Measurements from ENCODE around the gene FGF12. TPM values are rescaled to one million over a fixed set of nuclear protein-coding genes. Genes with fewer than 3 reads are reported as not detected.
A peak's percentile ranks its signal among the peaks of the same experiment; 100 is the strongest.
"Not testable (repeated sequence)": the region's sequence is repeated elsewhere in the genome, so short reads cannot be mapped to it uniquely, and the experiment has no call there.

Gene FGF12
- 6.6 and 7.0 TPM in 2 replicates for total RNA-seq (ENCODE audit: low replicate concordance)

DNA sequence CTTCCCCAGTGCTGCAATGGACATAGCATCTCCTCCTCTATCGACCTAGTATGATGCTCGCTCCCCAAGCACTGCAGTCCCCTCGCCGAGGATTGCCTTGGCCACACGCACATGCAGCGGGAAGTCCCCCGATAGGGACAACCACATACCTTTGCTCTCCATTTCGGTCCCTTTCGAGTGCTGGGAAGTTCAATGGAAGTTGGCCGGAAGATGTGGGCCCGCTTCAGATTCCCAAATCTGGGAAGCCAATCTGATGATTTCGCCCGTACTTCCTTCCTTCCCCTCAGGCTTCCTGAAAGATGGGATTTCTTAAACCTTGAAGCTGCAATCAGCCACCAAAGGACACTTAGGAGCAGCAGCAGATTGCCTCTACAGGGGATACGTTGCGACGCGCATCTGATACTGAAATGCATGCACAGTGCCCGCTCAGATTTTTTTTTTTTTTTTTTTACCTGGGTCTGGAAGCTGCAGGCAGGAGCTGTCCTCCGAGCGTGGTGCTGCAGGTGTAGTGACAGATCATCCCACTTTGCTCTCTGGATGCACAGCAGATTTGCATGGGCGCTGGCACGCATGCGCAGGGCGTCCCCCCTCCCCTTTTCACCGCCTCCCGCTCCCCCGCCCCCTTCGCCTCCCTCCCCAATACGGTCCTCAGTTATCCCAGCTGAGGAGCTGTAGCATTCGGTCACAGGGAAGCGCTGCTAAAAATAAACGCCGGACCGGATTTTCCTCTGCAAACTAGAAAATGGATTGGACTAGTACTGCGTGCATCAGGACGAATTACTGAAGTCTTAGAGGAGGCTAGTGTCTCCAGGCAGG, at the start of gene FGF12:
TSS of gene FGF12 (minus strand) at position 510 of the 816 bp plus-strand sequence.
- Mint-ChIP-seq H3K27me3 (ENCODE audit: insufficient read depth, low read depth) (peaks cover 5% of the 10 kb centered on the region), H3K36me3 (no peaks in the 10 kb centered on the region), H3K4me1 (peaks cover 13% of the 10 kb centered on the region), H3K27ac (no peak within 1 kb of the TSS), H3K9me3 (no peaks in the 10 kb centered on the region), H3K4me3 (peak within 1 kb of the TSS; percentile 83)
- Histone ChIP-seq H3K4me2 (peak within 1 kb of the TSS; percentile 90), H3K9me3 (ENCODE audit: low read depth) (no peaks in the 10 kb centered on the region), H3F3A (ENCODE audit: low read depth) (no peaks in the 10 kb centered on the region), H2AFZ (replicated peaks) (peak within 1 kb of the TSS; percentile 98), H3K9ac (no peak within 1 kb of the TSS), H3K27me3 (peaks cover 7% of the 10 kb centered on the region), H3K4me3 (peak within 1 kb of the TSS; percentile 48), H4K20me1 (ENCODE audit: low read depth) (no peaks in the 10 kb centered on the region), H3K36me3 (no peaks in the 10 kb centered on the region), H3K79me2 (ENCODE audit: low read depth) (no peaks in the 10 kb centered on the region), H3K27ac (no peak within 1 kb of the TSS), H3K4me1 (peaks cover 4% of the 10 kb centered on the region)
- TF ChIP-seq EZH2phosphoT487 (IDR thresholded peaks at IDR 0.05) (no peak), EZH2 (IDR thresholded peaks at IDR 0.05) (no peak)
- TF ChIP-seq, protein P1, sequence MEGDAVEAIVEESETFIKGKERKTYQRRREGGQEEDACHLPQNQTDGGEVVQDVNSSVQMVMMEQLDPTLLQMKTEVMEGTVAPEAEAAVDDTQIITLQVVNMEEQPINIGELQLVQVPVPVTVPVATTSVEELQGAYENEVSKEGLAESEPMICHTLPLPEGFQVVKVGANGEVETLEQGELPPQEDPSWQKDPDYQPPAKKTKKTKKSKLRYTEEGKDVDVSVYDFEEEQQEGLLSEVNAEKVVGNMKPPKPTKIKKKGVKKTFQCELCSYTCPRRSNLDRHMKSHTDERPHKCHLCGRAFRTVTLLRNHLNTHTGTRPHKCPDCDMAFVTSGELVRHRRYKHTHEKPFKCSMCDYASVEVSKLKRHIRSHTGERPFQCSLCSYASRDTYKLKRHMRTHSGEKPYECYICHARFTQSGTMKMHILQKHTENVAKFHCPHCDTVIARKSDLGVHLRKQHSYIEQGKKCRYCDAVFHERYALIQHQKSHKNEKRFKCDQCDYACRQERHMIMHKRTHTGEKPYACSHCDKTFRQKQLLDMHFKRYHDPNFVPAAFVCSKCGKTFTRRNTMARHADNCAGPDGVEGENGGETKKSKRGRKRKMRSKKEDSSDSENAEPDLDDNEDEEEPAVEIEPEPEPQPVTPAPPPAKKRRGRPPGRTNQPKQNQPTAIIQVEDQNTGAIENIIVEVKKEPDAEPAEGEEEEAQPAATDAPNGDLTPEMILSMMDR (IDR thresholded peaks at IDR 0.05) = no peak
- peak; percentile 96 for DNase-seq (ENCODE audit: low spot score)

DNA sequence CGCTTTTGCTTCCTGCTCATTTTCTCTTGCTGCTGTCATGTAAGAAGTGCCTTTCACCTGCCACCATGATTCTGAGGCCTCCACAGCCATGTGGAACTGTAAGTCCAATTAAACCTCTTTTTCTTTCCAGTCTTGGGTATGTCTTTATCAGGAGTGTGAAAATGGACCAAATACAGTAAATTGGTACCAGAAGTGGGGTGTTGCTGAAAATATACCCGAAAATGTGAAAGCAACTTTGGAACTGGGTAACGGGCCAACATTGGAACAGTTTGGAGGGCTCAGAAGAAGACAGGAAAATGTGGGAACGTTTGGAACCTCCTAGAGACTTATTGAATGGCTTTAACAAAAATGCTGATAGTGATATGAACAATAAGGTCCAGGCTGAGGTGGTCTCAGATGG, 47.0 kb upstream of the FGF12 start:
- not testable (repeated sequence) for H3K4me1 ChIP-seq; DNase-seq (ENCODE audit: low spot score); H3K9ac ChIP-seq; H2AFZ ChIP-seq (replicated peaks); H3K27me3 Mint-ChIP-seq (ENCODE audit: insufficient read depth, low read depth); H3K36me3 Mint-ChIP-seq; H3K79me2 ChIP-seq (ENCODE audit: low read depth); H3K4me3 Mint-ChIP-seq; H3K4me3 ChIP-seq; H3K4me1 Mint-ChIP-seq; H4K20me1 ChIP-seq (ENCODE audit: low read depth); H3K27ac Mint-ChIP-seq; H3K9me3 ChIP-seq (ENCODE audit: low read depth); H3K36me3 ChIP-seq; H3K27me3 ChIP-seq; H3F3A ChIP-seq (ENCODE audit: low read depth); H3K27ac ChIP-seq; H3K4me2 ChIP-seq
- peaks cover 18% of the 10 kb centered on the region for H3K9me3 Mint-ChIP-seq

DNA sequence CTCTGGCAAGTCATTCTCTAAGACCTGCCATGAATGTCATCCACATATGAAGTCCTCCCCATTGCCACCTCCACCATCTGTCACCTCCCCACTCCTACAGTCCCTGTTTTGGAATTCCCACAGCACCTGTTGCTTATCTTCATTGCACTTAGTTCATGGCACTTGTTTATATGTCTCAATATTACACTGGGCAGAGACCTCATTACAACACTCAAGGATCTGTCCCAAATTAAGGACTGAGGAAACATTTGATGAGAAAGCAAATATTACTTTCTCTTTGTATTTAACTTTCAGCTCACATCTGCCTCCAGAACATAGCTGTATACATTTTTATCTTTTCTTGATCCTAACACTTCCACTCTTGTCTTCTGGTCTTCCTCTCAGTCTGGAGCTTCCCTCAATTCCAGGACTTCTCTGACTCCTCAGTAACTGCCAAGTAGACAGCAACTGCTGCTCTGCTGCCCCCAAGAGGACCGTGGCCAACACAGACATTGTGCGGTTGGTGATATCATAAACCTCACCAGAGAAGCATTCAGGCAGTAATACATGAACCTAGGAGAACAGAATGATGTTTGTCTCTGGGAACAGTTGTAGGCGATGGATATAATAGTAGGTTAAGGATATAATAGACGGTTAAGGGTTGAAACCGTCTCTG, 45.0 kb upstream of the FGF12 start:
- Mint-ChIP-seq H3K4me1 (no peaks in the 10 kb centered on the region), H3K27me3 (ENCODE audit: insufficient read depth, low read depth) (peaks cover 2% of the 10 kb centered on the region), H3K4me3 (no peak overlapping the region), H3K27ac (no peak overlapping the region), H3K9me3 (peaks cover 18% of the 10 kb centered on the region), H3K36me3 (no peaks in the 10 kb centered on the region)
- Histone ChIP-seq H3K4me2 (no peak overlapping the region), H3K27ac (no peak overlapping the region), H3K4me3 (no peak overlapping the region), H3K36me3 (no peaks in the 10 kb centered on the region), H3K79me2 (ENCODE audit: low read depth) (no peaks in the 10 kb centered on the region), H3K9me3 (ENCODE audit: low read depth) (no peaks in the 10 kb centered on the region), H4K20me1 (ENCODE audit: low read depth) (no peaks in the 10 kb centered on the region), H3F3A (ENCODE audit: low read depth) (no peaks in the 10 kb centered on the region), H2AFZ (replicated peaks) (no peak overlapping the region), H3K9ac (no peak overlapping the region), H3K27me3 (no peaks in the 10 kb centered on the region), H3K4me1 (no peaks in the 10 kb centered on the region)
- TF ChIP-seq, protein P1 (IDR thresholded peaks at IDR 0.05) = peak; percentile 66
- TF ChIP-seq EZH2 (IDR thresholded peaks at IDR 0.05) = no peak
- DNase-seq (ENCODE audit: low spot score) = peak; percentile 61

DNA sequence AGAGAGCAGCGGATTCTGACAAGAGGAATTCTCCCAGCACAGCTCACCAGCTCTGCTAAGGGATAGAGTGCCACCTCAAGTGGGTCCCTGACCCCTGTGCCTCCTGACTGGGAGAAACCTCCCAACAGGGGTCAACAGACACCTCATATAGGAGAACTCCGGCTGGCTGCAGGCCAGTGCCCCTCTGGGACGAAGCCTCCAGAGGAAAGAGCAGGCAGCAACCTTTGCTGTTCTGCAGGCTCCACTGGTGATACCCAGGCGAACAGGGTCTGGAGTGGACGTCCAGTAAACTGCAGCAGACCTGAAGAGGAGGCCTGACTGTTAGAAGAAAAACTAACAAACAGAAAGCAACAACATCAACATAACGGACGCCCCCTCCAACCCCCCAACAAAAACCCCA, 31.3 kb upstream of the FGF12 start:
- no peak overlapping the region for H3K4me3 Mint-ChIP-seq
- no peaks in the 10 kb centered on the region for H3K4me1 Mint-ChIP-seq
- no peak for DNase-seq (ENCODE audit: low spot score)
- Histone ChIP-seq H3K9me3 (ENCODE audit: low read depth) (no peaks in the 10 kb centered on the region), H3K36me3 (no peaks in the 10 kb centered on the region), H3K4me2 (no peak overlapping the region), H3K4me1 (no peaks in the 10 kb centered on the region), H3K79me2 (ENCODE audit: low read depth) (no peaks in the 10 kb centered on the region), H3K4me3 (no peak overlapping the region), H3F3A (ENCODE audit: low read depth) (no peaks in the 10 kb centered on the region), H4K20me1 (ENCODE audit: low read depth) (no peaks in the 10 kb centered on the region), H3K9ac (no peak overlapping the region), H3K27ac (no peak overlapping the region), H2AFZ (replicated peaks) (no peak overlapping the region), H3K27me3 (no peaks in the 10 kb centered on the region)
- H3K36me3 Mint-ChIP-seq = no peaks in the 10 kb centered on the region
- no peak overlapping the region for H3K27ac Mint-ChIP-seq
- peaks cover 3% of the 10 kb centered on the region for H3K9me3 Mint-ChIP-seq
- TF ChIP-seq EZH2phosphoT487 (IDR thresholded peaks at IDR 0.05) (no peak), EZH2 (IDR thresholded peaks at IDR 0.05) (no peak)
- TF ChIP-seq, protein P1 (IDR thresholded peaks at IDR 0.05) = no peak
- H3K27me3 Mint-ChIP-seq (ENCODE audit: insufficient read depth, low read depth) = peaks cover 2% of the 10 kb centered on the region
